K562 (cell line): Measurements from ENCODE around the gene GEMIN7. TPM values are rescaled to one million over a fixed set of nuclear protein-coding genes. Genes with fewer than 3 reads are reported as not detected.
A peak's percentile ranks its signal among the peaks of the same experiment; 100 is the strongest.

Experiments
- ATAC-seq: fragments of 200-7000 bp; cut with Tn5 transposase; 3 replicates; pipeline ENCODE4 v1.9.1; 2020; ENCODE audit warnings: moderate library complexity
- BruUV-seq: library from RNA; stranded (reverse); fragments of 400-500 nt; replicated peaks from 2 replicates; lab custom pipeline; 2021; lab: Mats Ljungman, UMichigan
- CTCF ChIA-PET: fragments of 300-600 bp; formaldehyde crosslinking; extraction: SDS; loops from one replicate; lab custom pipeline; 2021; ENCODE audit warnings: low intra/inter-chr PET ratio; lab: Yijun Ruan, JAX
- POLR2A ChIA-PET: fragments of 300-600, 350-650 bp; sonication (Branson Sonifier 250); formaldehyde crosslinking; extraction: SDS; loops from one replicate; lab custom pipeline; 2021; ENCODE audit warnings: antibody characterized with exemption, inconsistent platforms; lab: Yijun Ruan, JAX
- DNase-seq, 4 experiments: peaks; one replicate each; pipeline versions ENCODE4 v3.0.0 to v3.0.0-alpha.2; 2011 to 2018; ENCODE audit warnings: low spot score in 3 of 4, mixed read lengths in 3 of 4; ENCODE audit errors: extremely low read depth in 1 of 4
- FAIRE-seq: peaks from 2 replicates; lab custom pipeline; 2011; peaks lifted over from hg19 to GRCh38; lab: Jason Lieb, UNC
- H2AFZ ChIP-seq: 2 replicates; pipeline ENCODE4 v1.6.0; 2011; ENCODE audit warnings: low read depth, low read length, control low read depth, inconsistent platforms
- H3K27ac ChIP-seq: fragments of 200-600 bp; 3 replicates; pipeline ENCODE4 v1.8.0; 2011; ENCODE audit warnings: low read depth, mild to moderate bottlenecking, control low read depth, inconsistent platforms, low read length, moderate library complexity, mixed read lengths; ENCODE audit errors: extremely low read depth
- H3K27me3 ChIP-seq, 2 experiments: fragments of 300-600 bp in 1 of 2; 2 replicates in 1 of 2; 3 replicates in 1 of 2; pipeline versions ENCODE4 v1.6.0 to v1.8.0; 2011; ENCODE audit warnings: inconsistent platforms in 2 of 2, low read length in 2 of 2, mild to moderate bottlenecking in 1 of 2, mixed read lengths in 1 of 2, moderate library complexity in 1 of 2; ENCODE audit not compliant: control insufficient read depth in 2 of 2, insufficient read depth in 2 of 2
- H3K36me3 ChIP-seq: fragments of 300-600 bp; 3 replicates; pipeline ENCODE4 v1.8.0; 2011; ENCODE audit warnings: mild to moderate bottlenecking, low read length, inconsistent platforms; ENCODE audit not compliant: control insufficient read depth, insufficient read depth
- H3K4me1 ChIP-seq, 2 experiments: fragments of 200-600 bp in 1 of 2; replicated peaks in 1 of 2; 2 replicates in 1 of 2; 3 replicates in 1 of 2; pipeline versions ENCODE4 v1.5.1 to v1.8.0; 2011; ENCODE audit warnings: inconsistent platforms in 2 of 2, low read length in 2 of 2, mild to moderate bottlenecking in 1 of 2, mixed read lengths in 1 of 2, moderate library complexity in 1 of 2; ENCODE audit not compliant: control insufficient read depth in 2 of 2, insufficient read depth in 2 of 2
- H3K4me2 ChIP-seq: 2 replicates; pipeline ENCODE4 v1.6.1; 2011; ENCODE audit warnings: low read length, control low read depth, inconsistent platforms, mixed read lengths; ENCODE audit not compliant: insufficient read depth
- H3K4me3 ChIP-seq: fragments of 200-600 bp; sonication (generic), shearing (Covaris generic); 2 replicates; pipeline ENCODE4 v1.5.1; 2016; ENCODE audit warnings: control low read depth, inconsistent platforms
- H3K79me2 ChIP-seq: fragments of 200-600 bp; 3 replicates; pipeline ENCODE4 v1.8.0; 2011; ENCODE audit warnings: low read length, inconsistent platforms; ENCODE audit not compliant: control insufficient read depth, insufficient read depth
- H3K9ac ChIP-seq, 2 experiments: 2 replicates each; pipeline versions ENCODE4 v1.6.0 to v1.6.1; 2011; ENCODE audit warnings: low read depth in 2 of 2, low read length in 2 of 2, control low read depth in 1 of 2, inconsistent platforms in 1 of 2, mild to moderate bottlenecking in 1 of 2, mixed read lengths in 1 of 2; ENCODE audit not compliant: insufficient read depth in 1 of 2
- H3K9me1 ChIP-seq: one replicate; pipeline ENCODE4 v1.6.0; 2011; ENCODE audit warnings: inconsistent platforms, mild to moderate bottlenecking, low read length, moderate library complexity; ENCODE audit not compliant: control insufficient read depth, insufficient read depth
- H3K9me3 ChIP-seq: replicated peaks from 2 replicates; pipeline ENCODE4 v1.5.1; 2011; ENCODE audit warnings: low read depth, low read length, inconsistent platforms; ENCODE audit not compliant: control insufficient read depth, insufficient read depth
- H4K20me1 ChIP-seq: replicated peaks from 2 replicates; pipeline ENCODE4 v1.6.1; 2011; ENCODE audit warnings: low read length, inconsistent platforms, mixed read lengths; ENCODE audit not compliant: control insufficient read depth, insufficient read depth
- BCOR ChIP-seq: fragments of 450-650 bp; IDR thresholded peaks from 2 replicates; pipeline ENCODE4 v1.6.1; 2016
- BRD9 ChIP-seq: fragments of 450-650 bp; IDR thresholded peaks from 2 replicates; pipeline ENCODE4 v1.6.1; 2018; ENCODE audit warnings: low read depth; ENCODE audit not compliant: partially characterized antibody
- E2F3 ChIP-seq: fragments of 250-450 bp; sonication (Bioruptor Pico); IDR thresholded peaks from 2 replicates; pipeline ENCODE4 v1.4.0; 2020; ENCODE audit warnings: mild to moderate bottlenecking
- FOS ChIP-seq: IDR thresholded peaks from 3 replicates; pipeline ENCODE4 v1.6.1; 2011; ENCODE audit not compliant: insufficient read length; ENCODE audit errors: extremely low read depth
- KDM4B ChIP-seq, 2 experiments: fragments of 450-650 bp in 1 of 2; sonication (generic) in 1 of 2; IDR thresholded peaks; 2 replicates each; pipeline ENCODE4 v1.6.1; 2016 to 2017; ENCODE audit warnings: borderline replicate concordance in 2 of 2, antibody characterized with exemption in 1 of 2, low read depth in 1 of 2, mild to moderate bottlenecking in 1 of 2
- MIER1 ChIP-seq: fragments of 450-650 bp; IDR thresholded peaks from 2 replicates; pipeline ENCODE4 v1.6.1; 2016; ENCODE audit warnings: antibody characterized with exemption, mild to moderate bottlenecking, low read depth
- RBM22 ChIP-seq: fragments of 200-400 bp; formaldehyde crosslinking; IDR thresholded peaks from 2 replicates; pipeline ENCODE4 v1.6.1; 2018; ENCODE audit warnings: low read length, low read depth; ENCODE audit not compliant: poor library complexity, severe bottlenecking
- SIN3A ChIP-seq, 2 experiments: fragments of 150-350 bp in 1 of 2; IDR thresholded peaks; 2 replicates each; pipeline ENCODE4 v1.6.1; 2011 to 2016; ENCODE audit warnings: borderline replicate concordance in 2 of 2, low read depth in 2 of 2, low read length in 2 of 2, mild to moderate bottlenecking in 2 of 2, moderate library complexity in 2 of 2; ENCODE audit not compliant: control insufficient read depth in 1 of 2
- SMAD3 ChIP-seq: fragments of 450-650 bp; formaldehyde crosslinking; conservative IDR thresholded peaks from 2 replicates; pipeline ENCODE4 v1.4.0; 2020; ENCODE audit warnings: mild to moderate bottlenecking
- SOX6 ChIP-seq: fragments of 450-650 bp; IDR thresholded peaks from 2 replicates; pipeline ENCODE4 v1.6.1; 2014; ENCODE audit warnings: mild to moderate bottlenecking
- TBP ChIP-seq: optimal IDR thresholded peaks from 2 replicates; pipeline ENCODE3; 2011; ENCODE audit warnings: low read depth, low read length, improper control_type of control experiment
- TOE1 ChIP-seq, 2 experiments: fragments of 450-650 bp in 1 of 2; sonication (generic) in 1 of 2; formaldehyde crosslinking in 1 of 2; IDR thresholded peaks; 2 replicates each; pipeline versions ENCODE4 v1.7.1 to v1.8.0; 2016 to 2022; ENCODE audit warnings: borderline replicate concordance in 2 of 2, mild to moderate bottlenecking in 2 of 2, antibody characterized with exemption in 1 of 2, inconsistent platforms in 1 of 2, low read depth in 1 of 2, missing genetic modification reagents in 1 of 2, moderate library complexity in 1 of 2
- ZNF134 ChIP-seq: fragments of 250-450 bp; sonication (Bioruptor Pico); conservative IDR thresholded peaks from 2 replicates; pipeline ENCODE4 v1.4.0; 2020
- ZNF224 ChIP-seq: sonication (generic); formaldehyde crosslinking; IDR thresholded peaks from 2 replicates; pipeline ENCODE4 v1.8.0; 2022; ENCODE audit warnings: mild to moderate bottlenecking, missing genetic modification reagents
- ZNF3 ChIP-seq: fragments of 250-450 bp; sonication (Bioruptor Pico); IDR thresholded peaks from 2 replicates; pipeline ENCODE4 v1.5.0; 2021; ENCODE audit warnings: mild to moderate bottlenecking, moderate library complexity
- WGBS: fragments of 100-300 bp; shearing (Covaris generic); methylation state at CpG from one replicate; pipeline ENCODE4 v1.1.6; 2016; ENCODE audit warnings: low coverage, mixed read lengths; ENCODE audit not compliant: insufficient coverage; ENCODE audit errors: missing lambda C conversion rate; 5-methylcytosine and 5-hydroxymethylcytosine counted together
- in situ Hi-C: fragments of 300-500 bp; cut with MboI; formaldehyde crosslinking; loops from 4 replicates; pipeline ENCODE4 v1.15.0; 2018; ENCODE audit warnings: inconsistent platforms, mixed read lengths
- intact Hi-C: fragments of 100-400 bp; cut with micrococcal nuclease; formaldehyde crosslinking; loops from 2 replicates; pipeline ENCODE4 v1.14.2; 2022
- polyA plus RNA-seq, 8 experiments: library from polyadenylated mRNA; depleted of rRNA in 4 of 8; stranded (reverse) in 5 of 8; unstranded in 3 of 8; fragments of >200 nt; fragmentation: Nextera tagmentation in 2 of 8; fragmentation: Illumina TruSeq in 1 of 8; extraction: Ambion mirVana in 2 of 8; extraction: Trizol in 1 of 8; gene quantifications; 2 replicates each; pipeline versions ENCODE4 v1.2.1 to v1.2.3, GENCODE V29; 2011 to 2014; ENCODE audit warnings: inconsistent platforms in 1 of 8, missing spikeins in 1 of 8
- total RNA-seq, 7 experiments: library from RNA; depleted of rRNA in 6 of 7; stranded (reverse); fragments of >200 nt in 6 of 7; fragmentation: Illumina TruSeq in 2 of 7; extraction: Trizol in 2 of 7; gene quantifications; 2 replicates each; pipeline versions ENCODE4 v1.2.1 to v1.2.3, GENCODE V29; 2011 to 2021; ENCODE audit warnings: low replicate concordance in 1 of 7
- TF ChIP-seq, protein P1 (sequence below): fragments of 250-450 bp; sonication (Bioruptor Pico); IDR thresholded peaks from 2 replicates; pipeline ENCODE4 v1.9.0; 2021; ENCODE audit warnings: mild to moderate bottlenecking
- TF ChIP-seq, protein P2 (sequence below): fragments of 450-650 bp; IDR thresholded peaks from 2 replicates; pipeline ENCODE4 v1.6.1; 2018; ENCODE audit not compliant: partially characterized antibody

Gene GEMIN7
- total and polyA plus RNA-seq, 9 of the 15 experiments (the other 6 are each of a cell fraction or from before 2014, with no cell fraction given), result 23.1 to 124 (median 54.9) TPM

DNA sequence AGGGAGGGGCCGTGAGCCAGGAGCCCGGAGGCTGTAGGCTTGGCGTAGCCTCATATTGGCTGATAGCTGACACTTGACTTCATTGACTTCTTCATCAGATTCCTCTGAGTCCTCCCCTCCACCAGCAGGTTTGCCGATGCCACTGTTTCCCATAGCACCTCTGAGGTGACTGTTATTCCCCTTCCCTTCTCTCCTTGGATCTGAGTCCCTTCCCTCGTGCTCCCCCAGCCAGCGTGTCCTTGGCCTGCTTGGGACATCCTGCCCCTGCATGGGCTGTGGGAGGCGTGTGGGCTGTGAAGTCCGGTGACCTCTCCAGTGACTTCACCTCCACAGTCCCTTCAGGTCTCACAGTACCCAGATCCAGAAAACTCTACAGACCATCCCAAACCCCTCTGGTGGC is 22.7 kb downstream of the GEMIN7 start (continued):
- TF ChIP-seq ZNF224 (CRISPR knock-in tag) (no peak), SOX6 (no peak), SIN3A (IDR thresholded peaks at IDR 0.05; ENCODE audit: borderline replicate concordance in 2 of 2, control insufficient read depth in 1 of 2, low read depth in 2 of 2, low read length in 2 of 2) (no peak), MIER1 (no peak), ZNF3 (CRISPR knock-in tag) (no peak), BRD9 (no peak), RBM22 (no peak), KDM4B (IDR thresholded peaks at IDR 0.05; ENCODE audit: borderline replicate concordance in 2 of 2, low read depth in 1 of 2) (no peak), E2F3 (CRISPR knock-in tag) (no peak), TOE1 (IDR thresholded peaks at IDR 0.05; ENCODE audit: borderline replicate concordance) (no peak), TOE1 (CRISPR knock-in tag; IDR thresholded peaks at IDR 0.05; ENCODE audit: borderline replicate concordance, low read depth) (no peak)
- TF ChIP-seq, protein P1, sequence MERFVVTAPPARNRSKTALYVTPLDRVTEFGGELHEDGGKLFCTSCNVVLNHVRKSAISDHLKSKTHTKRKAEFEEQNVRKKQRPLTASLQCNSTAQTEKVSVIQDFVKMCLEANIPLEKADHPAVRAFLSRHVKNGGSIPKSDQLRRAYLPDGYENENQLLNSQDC (CRISPR knock-in tag), result no peak

DNA sequence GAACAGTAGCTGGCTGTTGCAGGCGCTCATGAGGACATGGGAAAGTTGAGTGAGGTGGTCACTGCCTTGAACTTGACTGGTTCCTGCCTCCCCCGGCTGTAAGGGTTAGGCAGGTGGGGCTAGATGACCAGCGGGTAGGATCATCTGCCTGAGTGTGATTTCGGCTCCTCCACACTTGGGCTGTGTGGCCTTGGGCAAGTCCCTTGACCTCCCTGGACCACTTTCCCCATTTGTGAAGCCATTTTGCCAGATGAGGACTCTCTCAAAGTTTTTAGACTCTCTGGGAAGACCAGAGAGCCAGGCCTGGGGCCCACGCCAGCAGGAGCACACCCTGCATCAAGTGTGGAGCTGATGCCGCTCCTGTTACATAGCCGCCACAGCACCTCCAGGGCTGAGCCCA is 23.4 kb downstream of the GEMIN7 start:
- 82% methylated on average over 7 of the region's 7 CpGs for WGBS
- POLR2A ChIA-PET, result interaction anchor here (1.3 to 2.2 kb wide), 2 partner anchors 10 to 11 kb away, joined by 5 to 6 read pairs; partner anchors contain the start of gene PPP1R37
- Histone ChIP-seq H3K27ac (no peak overlapping the region), H3K9me3 (no peaks in the 10 kb centered on the region), H3K36me3 (peaks cover 41% of the 10 kb centered on the region; the same call in 2 of the 3 replicates), H3K4me2 (no peak overlapping the region), H3K9me1 (peaks cover 15% of the 10 kb centered on the region), H3K9ac (peak overlapping the region in 1 of 2 experiments; percentile 56; a peak in 1 of 4 replicates), H3K27me3 (no peaks in the 10 kb centered on the region), H3K4me3 (no peak overlapping the region), H3K79me2 (peaks cover 87% of the 10 kb centered on the region), H4K20me1 (peaks cover 76% of the 10 kb centered on the region), H3K4me1 (peaks cover 21 to 43% of the 10 kb centered on the region in 2 experiments), H2AFZ (no peak overlapping the region)
- CTCF ChIA-PET, result no interaction called here
- DNase-seq, result no peak
- intact Hi-C loops, result no loop called here
- no peak for FAIRE-seq
- ATAC-seq, result no peak
- in situ Hi-C loops, result no loop called here
- BruUV-seq, result no TSS peak
- TF ChIP-seq BCOR, result no peak
- no peak for TF ChIP-seq ZNF134
- no peak for TF ChIP-seq FOS
- TF ChIP-seq SMAD3 (CRISPR knock-in tag), result no peak
- TF ChIP-seq TBP, result no peak
- TF ChIP-seq, protein P2, sequence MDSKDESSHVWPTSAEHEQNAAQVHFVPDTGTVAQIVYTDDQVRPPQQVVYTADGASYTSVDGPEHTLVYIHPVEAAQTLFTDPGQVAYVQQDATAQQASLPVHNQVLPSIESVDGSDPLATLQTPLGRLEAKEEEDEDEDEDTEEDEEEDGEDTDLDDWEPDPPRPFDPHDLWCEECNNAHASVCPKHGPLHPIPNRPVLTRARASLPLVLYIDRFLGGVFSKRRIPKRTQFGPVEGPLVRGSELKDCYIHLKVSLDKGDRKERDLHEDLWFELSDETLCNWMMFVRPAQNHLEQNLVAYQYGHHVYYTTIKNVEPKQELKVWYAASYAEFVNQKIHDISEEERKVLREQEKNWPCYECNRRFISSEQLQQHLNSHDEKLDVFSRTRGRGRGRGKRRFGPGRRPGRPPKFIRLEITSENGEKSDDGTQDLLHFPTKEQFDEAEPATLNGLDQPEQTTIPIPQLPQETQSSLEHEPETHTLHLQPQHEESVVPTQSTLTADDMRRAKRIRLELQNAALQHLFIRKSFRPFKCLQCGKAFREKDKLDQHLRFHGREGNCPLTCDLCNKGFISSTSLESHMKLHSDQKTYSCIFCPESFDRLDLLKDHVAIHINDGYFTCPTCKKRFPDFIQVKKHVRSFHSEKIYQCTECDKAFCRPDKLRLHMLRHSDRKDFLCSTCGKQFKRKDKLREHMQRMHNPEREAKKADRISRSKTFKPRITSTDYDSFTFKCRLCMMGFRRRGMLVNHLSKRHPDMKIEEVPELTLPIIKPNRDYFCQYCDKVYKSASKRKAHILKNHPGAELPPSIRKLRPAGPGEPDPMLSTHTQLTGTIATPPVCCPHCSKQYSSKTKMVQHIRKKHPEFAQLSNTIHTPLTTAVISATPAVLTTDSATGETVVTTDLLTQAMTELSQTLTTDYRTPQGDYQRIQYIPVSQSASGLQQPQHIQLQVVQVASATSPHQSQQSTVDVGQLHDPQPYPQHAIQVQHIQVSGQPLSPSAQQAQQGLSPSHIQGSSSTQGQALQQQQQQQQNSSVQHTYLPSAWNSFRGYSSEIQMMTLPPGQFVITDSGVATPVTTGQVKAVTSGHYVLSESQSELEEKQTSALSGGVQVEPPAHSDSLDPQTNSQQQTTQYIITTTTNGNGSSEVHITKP, result no peak
